Activated CD4-positive, alpha-beta T cell treated with anti-CD3 and anti-CD28 coated beads for 1 hour (primary cell): ENCODE results near the gene LHB.
"Not testable (repeated sequence)": the region's sequence is repeated elsewhere in the genome, so short reads cannot be mapped to it uniquely, and the experiment has no call there.

ENCODE experiments used
- DNase-seq: peaks from one replicate; pipeline ENCODE4 v3.0.0-alpha.2; 2020

LHB gene

DNA sequence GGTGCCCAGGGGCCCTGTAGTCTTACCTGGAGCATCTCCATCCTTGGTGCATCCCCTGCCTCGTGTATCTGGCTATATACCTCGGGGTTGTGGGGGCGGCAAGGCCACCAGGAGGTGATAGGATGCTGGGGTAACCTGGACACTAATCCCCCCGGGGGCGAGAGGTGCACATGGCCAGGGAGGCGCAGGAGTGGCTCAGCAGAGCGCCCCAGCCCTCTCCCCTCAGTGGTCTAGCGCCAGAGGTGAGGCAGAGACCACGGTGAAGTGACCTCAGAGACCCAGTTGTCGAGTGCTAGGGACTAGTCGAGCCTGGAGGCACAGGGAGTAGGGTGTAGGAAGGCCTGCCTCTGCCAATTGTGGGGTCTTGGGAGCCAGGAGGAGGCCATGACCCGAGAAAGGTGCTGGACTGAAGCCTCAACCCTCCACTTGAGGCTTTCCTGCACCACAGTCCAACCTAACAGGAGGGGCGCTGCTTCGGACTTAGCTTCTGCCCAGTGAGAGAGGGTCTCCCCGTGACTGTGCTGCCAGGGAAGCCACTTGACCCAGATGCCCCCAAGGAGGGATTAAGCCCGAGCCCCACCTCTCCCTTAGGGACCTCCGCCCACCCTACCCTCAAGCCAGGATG, at the start of gene LHB:
TSS of gene LHB (minus strand) at position 51 of the 625 bp plus-strand sequence. CDS start at position 41, 10 bp downstream.
- DNase-seq: no peak

GRCh38 chr19:49065905-49066512, 49.1 kb upstream of the LHB start:
- DNase-seq: no peak

GRCh38 chr19:49064768-49065611, 48.1 kb upstream of the LHB start, which contains the start of gene NTF4:
TSS of gene NTF4 (minus strand) at chr19:49064818. CDS start at chr19:49061997, 2,821 bp downstream.
- no peak for DNase-seq

DNA sequence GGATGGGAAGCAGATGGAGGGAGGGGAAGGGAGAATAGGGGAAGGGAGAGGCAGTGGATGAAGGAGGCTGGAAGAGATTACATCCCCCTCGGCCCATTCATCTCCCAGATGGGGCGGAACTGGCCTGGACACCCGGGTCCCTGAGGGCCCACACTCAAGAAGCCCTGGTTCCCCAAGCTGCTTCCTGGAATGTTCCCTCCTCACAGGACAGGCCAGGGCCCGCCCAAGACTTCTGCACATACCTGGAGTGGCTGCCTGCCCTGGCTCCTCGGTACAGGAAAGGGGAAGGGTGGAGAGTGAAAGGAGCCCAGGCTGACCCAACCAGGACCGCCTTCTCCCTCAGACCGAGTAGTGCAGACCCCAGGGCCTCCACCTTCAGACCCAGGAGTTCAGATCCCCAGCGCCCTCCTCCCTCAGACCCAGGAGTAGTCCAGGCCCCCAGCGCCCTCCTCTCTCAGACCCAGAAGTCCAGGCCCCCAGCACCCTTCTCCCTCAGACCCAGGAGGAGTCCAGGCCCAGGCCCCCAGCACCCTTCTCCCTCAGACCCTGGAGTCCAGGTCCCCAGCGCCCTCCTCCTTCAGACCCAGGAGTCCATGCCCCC, 47.2 kb upstream of the LHB start:
- no peak for DNase-seq

DNA sequence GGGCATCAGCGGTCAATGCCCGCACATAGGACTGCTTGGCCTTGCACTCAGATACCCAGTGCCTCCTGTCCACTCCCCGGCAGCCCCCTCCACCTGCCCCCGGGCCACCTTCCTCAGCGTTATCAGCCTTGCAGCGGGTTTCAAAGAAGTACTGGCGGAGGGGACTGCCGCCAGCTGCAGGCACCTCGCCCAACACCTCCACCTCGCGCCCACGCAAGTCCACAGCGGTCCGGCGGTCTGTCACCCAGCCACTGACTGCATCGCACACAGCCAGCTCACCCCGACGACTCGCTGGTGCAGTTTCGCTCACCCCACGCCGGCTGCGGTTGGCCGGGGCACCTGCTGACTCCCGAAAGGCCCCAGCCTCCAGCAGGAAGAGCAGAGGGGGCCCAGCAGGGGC, 44.6 kb upstream of the LHB start:
- DNase-seq: no peak

- no peak for DNase-seq
Observed at GRCh38 chr19:49061000-49061399, 44.1 kb upstream of the LHB start.

DNA sequence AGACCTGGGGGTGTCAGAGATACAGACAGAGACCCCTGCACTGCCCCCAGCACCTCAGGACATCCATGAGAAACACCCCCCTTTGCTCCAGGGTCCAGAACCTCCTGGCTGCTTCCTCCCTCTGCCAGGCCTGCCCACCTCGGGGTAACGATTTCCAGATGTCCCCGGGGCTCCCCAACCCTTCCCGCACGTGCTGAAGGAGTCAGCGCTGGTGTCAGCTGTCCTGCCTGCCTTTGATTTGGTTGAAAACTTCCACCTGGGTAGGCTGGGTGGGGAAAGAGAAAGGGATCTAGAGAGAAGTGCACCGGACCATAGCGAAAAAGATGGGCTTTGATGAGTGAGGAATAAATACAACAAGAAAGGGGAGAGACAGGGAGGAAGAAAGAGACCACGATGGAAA, 42.2 kb upstream of the LHB start:
- DNase-seq: no peak

GRCh38 chr19:49058562-49058961, 41.7 kb upstream of the LHB start:
- DNase-seq: no peak

DNA sequence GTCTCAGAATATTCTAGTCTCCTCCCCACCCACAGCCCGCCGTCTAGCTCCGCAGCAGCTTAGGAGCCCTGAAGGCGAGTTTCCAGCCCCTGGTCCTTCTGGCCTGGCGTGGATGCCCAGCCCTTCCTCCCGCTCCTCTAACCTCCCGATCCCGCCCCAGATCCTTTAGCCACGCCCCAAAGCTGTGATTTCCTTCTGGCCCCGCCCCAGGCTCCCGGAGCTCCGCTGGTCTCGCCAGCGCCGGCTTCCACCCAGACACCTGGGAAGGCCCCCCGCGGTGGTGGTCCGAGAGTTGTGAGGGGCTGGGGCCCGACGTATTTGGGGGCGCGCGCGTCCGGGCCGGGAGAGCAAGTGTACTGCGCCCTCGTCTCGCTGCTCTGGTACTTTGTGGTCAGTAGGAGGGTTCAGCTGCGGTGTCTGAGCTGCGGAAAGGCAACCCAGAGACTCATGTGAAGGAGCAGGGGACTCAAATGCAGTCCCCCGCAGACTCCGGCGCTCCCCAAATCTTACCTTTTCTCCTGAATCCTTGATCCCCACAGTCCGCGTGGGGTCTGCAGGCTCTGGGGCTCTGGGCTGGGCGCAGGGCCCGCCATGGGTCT, 40.8 kb upstream of the LHB start, which contains the start of gene CGB7:
TSS of gene CGB7 (minus strand) at position 114 of the 599 bp plus-strand sequence. CDS start 2,374 bp downstream, outside the sequence.
- DNase-seq: no peak

GRCh38 chr19:49056902-49057596, 40.2 kb upstream of the LHB start:
- not testable (repeated sequence) for DNase-seq

- DNase-seq: peak; percentile 30
Observed at GRCh38 chr19:49056101-49056901, 39.4 kb upstream of the LHB start.

GRCh38 chr19:49050376-49051033, 33.6 kb upstream of the LHB start:
- not testable (repeated sequence) for DNase-seq

DNA sequence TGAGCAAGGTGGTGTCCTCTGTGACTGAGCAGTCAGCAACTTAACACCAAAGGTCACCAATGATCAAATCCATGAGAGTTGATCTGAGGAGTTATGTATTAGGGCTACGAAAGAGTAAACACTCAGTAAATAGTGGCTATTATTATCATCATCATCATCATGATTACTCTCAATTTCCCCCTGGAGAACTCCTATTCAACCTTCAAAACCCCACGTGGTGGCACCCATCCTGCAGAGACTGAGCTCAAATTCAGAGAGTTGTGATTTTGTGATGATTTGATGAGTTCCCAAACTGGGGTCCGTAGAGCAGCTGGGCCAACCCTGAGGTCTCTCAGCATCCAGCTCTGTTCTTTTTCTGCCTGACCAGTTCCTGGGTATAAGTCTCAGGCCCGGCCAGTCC, 32.9 kb upstream of the LHB start:
- DNase-seq: not testable (repeated sequence)

DNA sequence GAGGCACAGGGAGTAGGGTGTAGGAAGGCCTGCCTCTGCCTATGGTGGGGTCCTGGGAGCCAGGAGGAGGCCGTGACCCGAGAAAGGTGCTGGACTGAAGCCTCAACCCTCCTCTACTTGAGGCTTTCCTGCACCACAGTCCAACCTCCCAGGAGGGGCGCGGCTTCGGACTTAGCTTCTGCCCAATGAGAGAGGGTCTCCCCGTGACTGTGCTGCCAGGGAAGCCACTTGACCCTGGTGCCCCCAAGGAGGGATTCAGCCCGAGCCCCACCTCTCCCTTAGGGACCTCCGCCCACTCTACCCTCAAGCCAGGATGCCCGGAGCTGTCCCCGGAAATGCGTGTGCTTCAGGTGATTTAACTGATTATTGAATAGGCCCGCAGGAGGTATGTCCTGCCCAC, 32.1 kb upstream of the LHB start, which contains the start of gene CGB8:
TSS of gene CGB8 (minus strand) at position 101 of the 400 bp plus-strand sequence. CDS start 372 bp downstream, outside the sequence.
- DNase-seq: not testable (repeated sequence)

DNA sequence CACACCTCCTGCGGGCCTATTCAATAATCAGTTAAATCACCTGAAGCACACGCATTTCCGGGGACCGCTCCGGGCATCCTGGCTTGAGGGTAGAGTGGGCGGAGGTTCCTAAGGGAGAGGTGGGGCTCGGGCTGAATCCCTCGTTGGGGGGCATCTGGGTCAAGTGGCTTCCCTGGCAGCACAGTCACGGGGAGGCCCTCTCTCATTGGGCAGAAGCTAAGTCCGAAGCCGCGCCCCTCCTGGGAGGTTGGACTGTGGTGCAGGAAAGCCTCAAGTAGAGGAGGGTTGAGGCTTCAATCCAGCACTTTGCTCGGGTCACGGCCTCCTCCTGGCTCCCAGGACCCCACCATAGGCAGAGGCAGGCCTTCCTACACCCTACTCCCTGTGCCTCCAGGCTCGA, 26.7 kb upstream of the LHB start, which contains the start of gene CGB5:
TSS of gene CGB5 (plus strand) at position 301 of the 400 bp plus-strand sequence. CDS start 362 bp downstream, outside the sequence.
- not testable (repeated sequence) for DNase-seq

GRCh38 chr19:49042666-49043065, 25.8 kb upstream of the LHB start:
- not testable (repeated sequence) for DNase-seq

GRCh38 chr19:49042177-49042576, 25.3 kb upstream of the LHB start:
- no peak for DNase-seq

DNA sequence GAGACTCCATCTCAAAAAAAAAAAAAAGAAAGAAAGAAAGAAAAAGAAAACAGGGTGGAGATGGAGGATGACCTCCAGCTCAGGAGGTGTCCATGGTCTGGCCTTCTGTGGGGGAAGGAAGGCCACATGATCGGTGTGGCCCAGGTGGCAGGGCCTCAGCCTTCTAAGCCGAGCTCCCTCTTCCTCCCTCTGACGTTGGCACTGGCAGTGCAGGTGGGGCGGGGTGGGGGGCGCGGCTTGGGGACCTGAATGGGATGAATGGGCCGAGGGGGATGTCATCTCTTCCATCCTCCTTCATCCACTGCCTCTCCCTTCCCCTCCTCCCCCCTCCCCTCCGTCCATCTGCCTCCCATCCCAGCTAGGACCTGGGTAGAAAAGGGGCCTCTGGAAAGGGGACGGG, 22.8 kb upstream of the LHB start:
- not testable (repeated sequence) for DNase-seq

DNA sequence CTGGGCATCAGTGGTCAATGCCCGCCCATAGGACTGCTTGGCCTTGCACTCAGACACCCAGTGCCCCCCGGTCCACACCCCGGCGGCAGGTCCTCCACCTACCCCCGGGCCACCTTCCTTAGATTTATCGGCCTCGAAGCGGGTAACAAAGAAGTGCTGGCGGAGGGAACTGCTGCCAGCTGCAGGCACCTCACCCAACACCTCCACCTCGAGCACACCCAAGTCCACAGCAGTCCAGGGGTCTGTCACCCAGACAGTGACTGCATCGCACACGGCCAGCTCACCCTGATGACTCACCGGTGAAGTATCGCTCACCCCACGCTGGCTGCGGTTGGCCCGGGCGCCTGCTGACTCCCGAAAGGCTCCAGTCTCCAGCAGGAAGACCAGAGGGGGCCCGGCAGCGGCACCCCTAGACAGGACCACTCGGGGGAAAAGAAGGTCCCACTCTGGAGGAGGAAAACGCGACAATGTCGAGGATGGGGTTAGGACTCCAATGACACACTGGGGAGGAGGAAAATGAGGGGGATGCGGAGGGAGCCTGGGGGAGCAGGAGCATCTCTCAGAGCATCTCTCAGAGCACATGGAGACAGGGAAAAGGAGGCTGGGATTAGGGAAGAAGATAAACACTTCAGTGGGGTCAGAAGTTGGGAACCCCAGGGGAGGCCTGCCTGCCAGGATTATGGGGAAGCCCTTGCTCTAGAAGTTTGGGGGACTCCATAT, 21.8 kb upstream of the LHB start:
- not testable (repeated sequence) for DNase-seq

DNA sequence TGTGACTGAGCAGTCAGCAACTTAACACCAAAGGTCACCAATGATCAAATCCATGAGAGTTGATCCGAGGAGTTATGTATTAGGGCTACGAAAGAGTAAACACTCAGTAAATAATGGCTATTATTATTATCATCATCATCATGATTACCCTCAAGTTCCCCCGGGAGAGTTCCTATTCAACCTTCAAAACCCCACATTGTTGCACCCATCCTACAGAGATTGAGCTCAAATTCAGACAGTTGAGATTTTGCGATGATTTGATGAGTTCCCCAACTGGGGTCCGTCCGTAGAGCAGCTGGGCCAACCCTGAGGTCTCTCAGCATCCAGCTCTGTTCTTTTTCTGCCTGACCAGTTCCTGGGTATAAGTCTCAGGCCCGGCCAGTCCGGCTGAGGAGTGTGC, 21.2 kb upstream of the LHB start:
- DNase-seq: not testable (repeated sequence)
